Activated CD8-positive, alpha-beta T cell treated with anti-CD3 and anti-CD28 coated beads for 36 hours (primary cell): ENCODE data around the gene DEPDC7. TPM values are rescaled to one million over a fixed set of nuclear protein-coding genes. Genes with fewer than 3 reads are reported as not detected.

Source experiments
- ATAC-seq: fragments of 200-7000 bp; cut with Tn5 transposase; one replicate; pipeline ENCODE4 v1.10.0; 2021; ENCODE audit warnings: mild to moderate bottlenecking, moderate library complexity
- CTCF ChIA-PET: fragments of 350-600 bp; sonication (Branson Sonifier 250); formaldehyde crosslinking; loops from one replicate; lab custom pipeline; 2021; ENCODE audit warnings: antibody characterized with exemption; lab: Charles Lee
- POLR2A ChIA-PET: fragments of 350-600 bp; sonication (Branson Sonifier 250); formaldehyde crosslinking; loops from one replicate; lab custom pipeline; 2021; ENCODE audit warnings: antibody characterized with exemption; lab: Charles Lee
- DNase-seq: peaks from one replicate; pipeline ENCODE4 v3.0.0-alpha.2; 2020
- H3K27ac Mint-ChIP-seq: one replicate; pipeline ENCODE4 v1.8.0; 2021; ENCODE audit warnings: mild to moderate bottlenecking, mixed read lengths
- H3K27me3 Mint-ChIP-seq: one replicate; pipeline ENCODE4 v1.8.0; 2021; ENCODE audit warnings: mixed read lengths
- H3K36me3 Mint-ChIP-seq: one replicate; pipeline ENCODE4 v1.8.0; 2021; ENCODE audit warnings: low read depth, mixed read lengths
- H3K4me1 Mint-ChIP-seq: one replicate; pipeline ENCODE4 v1.8.0; 2021; ENCODE audit warnings: low read depth, mixed read lengths
- H3K4me3 Mint-ChIP-seq: one replicate; pipeline ENCODE4 v1.8.0; 2021; ENCODE audit warnings: mild to moderate bottlenecking, moderate library complexity, mixed read lengths
- H3K9me3 Mint-ChIP-seq: one replicate; pipeline ENCODE4 v1.8.0; 2021; ENCODE audit warnings: mixed read lengths
- CTCF ChIP-seq: fragments of 200-600 bp; IDR thresholded peaks from one replicate; pipeline ENCODE4 v1.8.0; 2022; ENCODE audit warnings: antibody characterized with exemption, mild to moderate bottlenecking
- intact Hi-C: fragments of 100-400 bp; cut with micrococcal nuclease; formaldehyde crosslinking; loops from one replicate; pipeline ENCODE4 v1.10.0; 2022
- total RNA-seq, 2 experiments: library from RNA; stranded (reverse); gene quantifications; one replicate each; pipeline ENCODE4 v1.2.3, GENCODE V29; 2021

The DEPDC7 gene
- total RNA-seq, 2 experiments from 2014 or later: 2.8 to 3.0 TPM

- peak within 1 kb of the TSS; percentile 87 for H3K4me3 Mint-ChIP-seq
- peaks cover 1% of the 10 kb centered on the region for H3K27me3 Mint-ChIP-seq
- no peaks in the 10 kb centered on the region for H3K9me3 Mint-ChIP-seq
- no peak for TF ChIP-seq CTCF
- H3K27ac Mint-ChIP-seq: peak within 1 kb of the TSS; percentile 97
- ChIA-PET CTCF (interaction anchor here (0.6 to 2.2 kb wide), 7 partner anchors 16 to 232 kb away, joined by 3 to 9 read pairs (median 5); no protein-coding TSS in a partner anchor), POLR2A (interaction anchor here (0.7 to 3.1 kb wide), 17 partner anchors 8 to 1976 kb away, joined by 3 to 26 read pairs (median 3); partner anchors contain the start of genes DEPDC7 and QSER1)
- peaks cover 8% of the 10 kb centered on the region for H3K36me3 Mint-ChIP-seq
- H3K4me1 Mint-ChIP-seq: peaks cover 25% of the 10 kb centered on the region
- DNase-seq (peak; percentile 86), ATAC-seq (peak; percentile 75)
- intact Hi-C loops: loop anchor here (1.0 kb wide), 1 partner anchor 28 kb away; no protein-coding TSS in a partner anchor
These were observed 23.8 kb downstream of the DEPDC7 start, which contains the start of gene TCP11L1 for GRCh38 chr11:33039274-33040032. Gene TCP11L1 (plus strand): TSS chr11:33039572. CDS start chr11:33043774, 4,202 bp downstream.

- no peak for TF ChIP-seq CTCF
- ATAC-seq: peak; percentile 67
- H3K4me3 Mint-ChIP-seq: peak overlapping the region; percentile 87
- peak overlapping the region; percentile 97 for H3K27ac Mint-ChIP-seq
- DNase-seq: peak; percentile 77
- CTCF ChIA-PET: interaction anchor here (0.6 to 2.2 kb wide), 8 partner anchors 15 to 233 kb away, joined by 3 to 9 read pairs (median 5); no protein-coding TSS in a partner anchor
- POLR2A ChIA-PET: interaction anchor here (0.7 to 3.1 kb wide), 15 partner anchors 9 to 1975 kb away, joined by 3 to 26 read pairs (median 3); partner anchors contain the start of gene QSER1
- H3K27me3 Mint-ChIP-seq: no peaks in the 10 kb centered on the region
- H3K4me1 Mint-ChIP-seq: peaks cover 25% of the 10 kb centered on the region
- intact Hi-C loops: loop anchor here (1.0 kb wide), 1 partner anchor 29 kb away; no protein-coding TSS in a partner anchor
- peaks cover 11% of the 10 kb centered on the region for H3K36me3 Mint-ChIP-seq
- H3K9me3 Mint-ChIP-seq: no peaks in the 10 kb centered on the region
These were observed 24.6 kb downstream of the DEPDC7 start for GRCh38 chr11:33040033-33040861.

GRCh38 chr11:33040862-33041453 is 25.3 kb downstream of the DEPDC7 start:
- DNase-seq: peak; percentile 14
- CTCF ChIA-PET: interaction anchor here (1.2 kb wide), 1 partner anchor 22 kb away, joined by 3 read pairs; no protein-coding TSS in a partner anchor
- POLR2A ChIA-PET: interaction anchor here (0.7 to 3.1 kb wide), 6 partner anchors 10 to 147 kb away, joined by 3 to 26 read pairs (median 8); no protein-coding TSS in a partner anchor
- Mint-ChIP-seq H3K4me3 (peak overlapping the region; percentile 87), H3K4me1 (peaks cover 25% of the 10 kb centered on the region), H3K9me3 (no peaks in the 10 kb centered on the region), H3K27me3 (no peaks in the 10 kb centered on the region), H3K36me3 (peaks cover 17% of the 10 kb centered on the region), H3K27ac (peak overlapping the region; percentile 97)
- ATAC-seq: peak; percentile 20
- intact Hi-C loops: loop anchor here (1.0 kb wide), 1 partner anchor 30 kb away; no protein-coding TSS in a partner anchor
- TF ChIP-seq CTCF: no peak

GRCh38 chr11:33043221-33043830 is 27.6 kb downstream of the DEPDC7 start:
- Mint-ChIP-seq H3K27me3 (no peaks in the 10 kb centered on the region), H3K4me1 (peaks cover 25% of the 10 kb centered on the region), H3K9me3 (no peaks in the 10 kb centered on the region), H3K36me3 (peaks cover 33% of the 10 kb centered on the region), H3K27ac (no peak overlapping the region), H3K4me3 (no peak overlapping the region)
- TF ChIP-seq CTCF: no peak
- ChIA-PET CTCF (interaction anchor here (0.9 to 1.2 kb wide), 4 partner anchors 20 to 150 kb away, joined by 3 to 7 read pairs (median 4); partner anchors contain the start of gene QSER1), POLR2A (interaction anchor here (0.7 to 1.6 kb wide), 3 partner anchors 18 to 45 kb away, joined by 3 to 6 read pairs (median 5); no protein-coding TSS in a partner anchor)
- DNase-seq (no peak), ATAC-seq (no peak)
- intact Hi-C loops: no loop called here
